ENCODE data around the gene ZMYM3. TPM values are rescaled to one million over a fixed set of nuclear protein-coding genes. Genes with fewer than 3 reads are reported as not detected.

Gene ZMYM3
- total RNA-seq, 1 experiment from 2014 or later: 32.9 TPM

GRCh38 chrX:71228063-71228642, 25.8 kb downstream of the ZMYM3 start:
- ChIA-PET POLR2A (no interaction called here), RAD21 (ENCODE audit: low non-redundant PET in 1 of 2, low total read pairs in 2 of 2, uncharacterized antibody in 2 of 2, unreplicated experiment in 2 of 2) (no interaction called here)
- ATAC-seq: no peak

More at GRCh38 chrX:71228063-71228642, 25.8 kb downstream of the ZMYM3 start:
- H3K9ac ChIP-seq (ENCODE audit: low read length): no peak overlapping the region
- H4K20me1 ChIP-seq (ENCODE audit: insufficient read depth): no peaks in the 10 kb centered on the region
- no peak overlapping the region for H3K27ac ChIP-seq (ENCODE audit: low read depth, low read length)
- no peak overlapping the region for H3K4me3 ChIP-seq (replicated peaks in 1 of 2; ENCODE audit: low read depth in 1 of 2, low read length in 2 of 2)
- no peaks in the 10 kb centered on the region for H3K79me2 ChIP-seq (ENCODE audit: insufficient read depth, low read length)
- H3K4me1 ChIP-seq (ENCODE audit: control insufficient read depth in 1 of 2, insufficient read depth in 2 of 2, low read length in 2 of 2): no peaks in the 10 kb centered on the region
- no peak overlapping the region for H3K4me2 ChIP-seq (ENCODE audit: low read length)
- no peaks in the 10 kb centered on the region for H3K9me2 ChIP-seq (ENCODE audit: insufficient read depth)
- CTCF ChIA-PET: no interaction called here
- TF ChIP-seq EZH2phosphoT487 (IDR thresholded peaks at IDR 0.05; ENCODE audit: borderline replicate concordance): no peak
- no peak for TF ChIP-seq CBX3 (IDR thresholded peaks at IDR 0.05; ENCODE audit: low read depth)
- TF ChIP-seq YY1 (IDR thresholded peaks at IDR 0.05; ENCODE audit: extremely low read depth, insufficient replicate concordance, low read depth, low read length): no peak
- TF ChIP-seq REST (IDR thresholded peaks at IDR 0.05; ENCODE audit: low read depth): no peak
- no peak for TF ChIP-seq ELF1 (IDR thresholded peaks at IDR 0.05; ENCODE audit: borderline replicate concordance, low read depth)
- TF ChIP-seq ZNF274 (IDR thresholded peaks at IDR 0.05; ENCODE audit: low read depth, low read length): no peak
- no peak for TF ChIP-seq ZFX (IDR thresholded peaks at IDR 0.05)
- TF ChIP-seq CEBPB (IDR thresholded peaks at IDR 0.05; ENCODE audit: low read depth): no peak
- TF ChIP-seq EZH2 (IDR thresholded peaks at IDR 0.05): no peak
- no peak for TF ChIP-seq RAD21 (IDR thresholded peaks at IDR 0.05; ENCODE audit: low read depth)
- TF ChIP-seq POLR2AphosphoS5 (IDR thresholded peaks at IDR 0.05; ENCODE audit: low read depth, low read length): no peak
- TF ChIP-seq CTCF (IDR thresholded peaks at IDR 0.05 in 2 of 3, conservative IDR thresholded peaks at IDR 0.05 in 1 of 3; ENCODE audit: borderline replicate concordance in 1 of 3, insufficient read depth in 1 of 3, low read depth in 2 of 3, low read length in 2 of 3): no peak
- no peak for TF ChIP-seq FOSL1 (IDR thresholded peaks at IDR 0.05; ENCODE audit: low read depth)
- TF ChIP-seq EGR1 (IDR thresholded peaks at IDR 0.05; ENCODE audit: low read depth): no peak
- no peak for TF ChIP-seq TCF7L2 (IDR thresholded peaks at IDR 0.05; ENCODE audit: borderline replicate concordance, extremely low read depth, insufficient read depth, insufficient read length)
- TF ChIP-seq SP1 (IDR thresholded peaks at IDR 0.05; ENCODE audit: low read depth): no peak
- no peak for TF ChIP-seq SIN3A (IDR thresholded peaks at IDR 0.05; ENCODE audit: low read depth)
- no peak for TF ChIP-seq POLR2A (IDR thresholded peaks at IDR 0.05; ENCODE audit: borderline replicate concordance, extremely low read depth, insufficient read depth, insufficient read length)
- no peak for TF ChIP-seq ATF3 (IDR thresholded peaks at IDR 0.05)
- TF ChIP-seq JUND (IDR thresholded peaks at IDR 0.05): no peak
- no peaks in the 10 kb centered on the region for H3K27me3 ChIP-seq (ENCODE audit: insufficient read depth, low read length)
- intact Hi-C loops (cut with micrococcal nuclease): no loop called here
- no peaks in the 10 kb centered on the region for H3K9me3 ChIP-seq (ENCODE audit: control insufficient read depth in 1 of 2, insufficient read depth in 1 of 2, low read depth in 1 of 2, low read length in 2 of 2)
- no peak overlapping the region for H2AFZ ChIP-seq (ENCODE audit: low read depth, low read length, poor library complexity, severe bottlenecking)
- no peak for DNase-seq (ENCODE audit: low read depth, low spot score)
- no TSS peak for BruUV-seq (replicated peaks)
- H3K36me3 ChIP-seq (ENCODE audit: control insufficient read depth in 1 of 2, insufficient read depth in 2 of 2, low read length in 2 of 2): no peaks in the 10 kb centered on the region

Data from HCT116 (cell line).